SH-SY5Y (cell line): ENCODE data around the gene PQBP1.

Experiments used
- GATA2 ChIP-seq: IDR thresholded peaks from 2 replicates; pipeline ENCODE4 v1.6.1; 2011; ENCODE audit warnings: mild to moderate bottlenecking, low read depth, low read length
- GATA3 ChIP-seq: IDR thresholded peaks from 2 replicates; pipeline ENCODE4 v1.6.1; 2011; ENCODE audit warnings: low read depth, mild to moderate bottlenecking, low read length, moderate library complexity

GRCh38 chrX:48936429-48937053, 38.8 kb downstream of the PQBP1 start:
- TF ChIP-seq GATA3, result no peak
- TF ChIP-seq GATA2, result no peak
